Peyer's patch (tissue), 4 donors: ENCODE results near the gene ZMIZ1.

Experiments used
- CTCF ChIP-seq, 6 experiments: fragments of 450-650 bp in 4 of 6; fragments of 200-600 bp in 2 of 6; sonication (generic) in 1 of 6; IDR thresholded peaks; one replicate each; pipeline ENCODE4 v1.5.1; 2017 to 2019; ENCODE audit warnings: antibody characterized with exemption in 6 of 6, mild to moderate bottlenecking in 3 of 6, moderate library complexity in 1 of 6
- POLR2A ChIP-seq, 2 donors: fragments of 450-650 bp; IDR thresholded peaks; one replicate each; pipeline ENCODE4 v1.5.1; 2017; ENCODE audit warnings: antibody characterized with exemption in 2 of 2, mild to moderate bottlenecking in 2 of 2, moderate library complexity in 2 of 2

GRCh38 chr10:79301754-79302530, 233.2 kb downstream of the ZMIZ1 start:
- TF ChIP-seq POLR2A (IDR thresholded peaks at IDR 0.05) (no peak), CTCF (IDR thresholded peaks at IDR 0.05) (no peak)
